Keratinocyte (primary cell): ENCODE measurements around the gene SEPTIN1. TPM values are rescaled to one million over a fixed set of nuclear protein-coding genes. Genes with fewer than 3 reads are reported as not detected.

Experiments
- DNase-seq: peaks from one replicate; pipeline ENCODE4 v3.0.0-alpha.2; 2011; ENCODE audit warnings: low read depth, missing footprints, low spot score
- FAIRE-seq: peaks from 2 replicates; lab custom pipeline; 2011; peaks lifted over from hg19 to GRCh38; lab: Jason Lieb, UNC
- H2AFZ ChIP-seq: 2 replicates; pipeline ENCODE4 v1.6.0; 2012; ENCODE audit warnings: low read length, control low read depth, inconsistent platforms; ENCODE audit not compliant: control insufficient read depth
- H3K27ac ChIP-seq: 2 replicates; pipeline ENCODE4 v1.5.1; 2011; ENCODE audit warnings: low read length; ENCODE audit not compliant: control insufficient read depth, insufficient read depth
- H3K27me3 ChIP-seq: 3 replicates; pipeline ENCODE4 v1.6.0; 2011; ENCODE audit warnings: low read length; ENCODE audit not compliant: control insufficient read depth, insufficient read depth; ENCODE audit errors: extremely low read depth
- H3K36me3 ChIP-seq, 2 experiments: 2 replicates in 1 of 2; 3 replicates in 1 of 2; pipeline ENCODE4 v1.5.1; 2011; ENCODE audit warnings: low read length in 2 of 2, mild to moderate bottlenecking in 1 of 2; ENCODE audit not compliant: control insufficient read depth in 2 of 2, insufficient read depth in 2 of 2; ENCODE audit errors: extremely low read depth in 1 of 2
- H3K4me1 ChIP-seq: 3 replicates; pipeline ENCODE4 v1.5.1; 2011; ENCODE audit warnings: low read length; ENCODE audit not compliant: control insufficient read depth, insufficient read depth; ENCODE audit errors: extremely low read depth
- H3K4me2 ChIP-seq: 3 replicates; pipeline ENCODE4 v1.6.0; 2011; ENCODE audit warnings: low read depth, low read length; ENCODE audit not compliant: control insufficient read depth, insufficient read depth; ENCODE audit errors: extremely low read depth
- H3K4me3 ChIP-seq, 3 experiments: fragments of 200-600 bp in 1 of 3; sonication (generic) in 1 of 3; 2 replicates in 2 of 3; 3 replicates in 1 of 3; pipeline ENCODE4 v1.5.1; 2011 to 2016; ENCODE audit warnings: low read length in 3 of 3, mild to moderate bottlenecking in 3 of 3, control low read depth in 2 of 3, inconsistent platforms in 1 of 3, low read depth in 1 of 3, mixed read lengths in 1 of 3, mixed run types in 1 of 3, moderate library complexity in 1 of 3; ENCODE audit not compliant: control insufficient read depth in 2 of 3, insufficient read depth in 2 of 3; ENCODE audit errors: extremely low read depth in 1 of 3
- H3K79me2 ChIP-seq: 2 replicates; pipeline ENCODE4 v1.6.0; 2012; ENCODE audit warnings: low read length; ENCODE audit not compliant: control insufficient read depth, insufficient read depth
- H3K9ac ChIP-seq: 3 replicates; pipeline ENCODE4 v1.6.0; 2011; ENCODE audit warnings: low read length; ENCODE audit not compliant: control insufficient read depth, insufficient read depth; ENCODE audit errors: extremely low read depth
- H3K9me1 ChIP-seq: 3 replicates; pipeline ENCODE4 v1.6.0; 2011; ENCODE audit warnings: low read length; ENCODE audit not compliant: control insufficient read depth, insufficient read depth; ENCODE audit errors: extremely low read depth
- H3K9me3 ChIP-seq: 2 replicates; pipeline ENCODE4 v1.5.1; 2012; ENCODE audit warnings: low read depth, low read length; ENCODE audit not compliant: control insufficient read depth
- H4K20me1 ChIP-seq: 3 replicates; pipeline ENCODE4 v1.6.0; 2011; ENCODE audit warnings: low read length; ENCODE audit not compliant: control insufficient read depth, insufficient read depth; ENCODE audit errors: extremely low read depth
- EZH2 ChIP-seq: IDR thresholded peaks from one replicate; pipeline ENCODE4 v1.6.1; 2012; ENCODE audit warnings: inconsistent platforms, mild to moderate bottlenecking, low read length, moderate library complexity
- dilution Hi-C: fragments of 300-500 bp; cut with MboI; formaldehyde crosslinking; loops from one replicate; pipeline ENCODE4 v1.7.0; 2020; ENCODE audit warnings: low sequenced_read_pairs; ENCODE audit not compliant: extremely low pct_ligation_motif_present
- polyA plus RNA-seq, 5 experiments: library from polyadenylated mRNA; depleted of rRNA in 3 of 5; stranded (reverse) in 3 of 5; stranded (forward) in 1 of 5; unstranded in 1 of 5; fragments of >200 nt; gene quantifications; 1 replicate in 1 of 5; 2 replicates in 3 of 5; 3 replicates in 1 of 5; pipeline versions ENCODE4 v1.2.1 to v1.2.3, GENCODE V29; 2011 to 2012; ENCODE audit warnings: missing spikeins in 2 of 5, low read depth in 1 of 5, low replicate concordance in 1 of 5
- TF ChIP-seq, protein P1 (sequence below), 3 experiments: IDR thresholded peaks in 1 of 3; conservative IDR thresholded peaks in 1 of 3; optimal IDR thresholded peaks in 1 of 3; 2 replicates in 2 of 3; 3 replicates in 1 of 3; pipeline versions ENCODE3 to v1.5.1; 2011; ENCODE audit warnings: low read length in 3 of 3, mild to moderate bottlenecking in 3 of 3, moderate library complexity in 2 of 3, control low read depth in 1 of 3, inconsistent platforms in 1 of 3; ENCODE audit not compliant: insufficient read depth in 2 of 3; ENCODE audit errors: extremely low read depth in 1 of 3

Gene SEPTIN1
- polyA plus RNA-seq, 1 donor (not counting 4 experiments of a cell fraction or from before 2014, with no cell fraction given), result not detected

DNA sequence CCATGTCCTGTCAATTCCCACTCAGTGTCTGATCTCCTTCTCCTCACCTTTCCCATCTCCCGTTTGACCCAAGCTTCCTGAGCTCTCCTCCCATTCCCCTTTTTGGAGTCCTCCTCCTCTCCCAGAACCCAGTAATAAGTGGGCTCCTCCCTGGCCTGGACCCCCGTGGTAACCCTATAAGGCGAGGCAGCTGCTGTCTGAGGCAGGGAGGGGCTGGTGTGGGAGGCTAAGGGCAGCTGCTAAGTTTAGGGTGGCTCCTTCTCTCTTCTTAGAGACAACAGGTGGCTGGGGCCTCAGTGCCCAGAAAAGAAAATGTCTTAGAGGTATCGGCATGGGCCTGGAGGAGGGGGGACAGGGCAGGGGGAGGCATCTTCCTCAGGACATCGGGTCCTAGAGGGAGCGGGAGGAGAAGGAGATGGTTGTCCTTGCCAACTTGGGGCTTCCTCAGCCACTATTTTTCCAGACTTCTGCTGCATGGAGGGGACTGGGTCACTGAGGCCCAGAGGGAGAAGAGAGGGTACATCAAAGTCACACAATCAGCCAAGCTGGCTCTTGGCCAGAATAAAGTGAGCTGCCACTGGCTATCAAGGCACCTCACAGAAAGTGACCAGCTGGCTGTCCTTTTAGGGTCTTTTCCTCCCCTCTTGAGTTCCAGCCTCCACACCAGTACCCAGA, 10.2 kb downstream of the SEPTIN1 start:
- peak overlapping the region; percentile 78 for H2AFZ ChIP-seq
- no peak for DNase-seq
- H3K27ac ChIP-seq, result no peak overlapping the region

DNA sequence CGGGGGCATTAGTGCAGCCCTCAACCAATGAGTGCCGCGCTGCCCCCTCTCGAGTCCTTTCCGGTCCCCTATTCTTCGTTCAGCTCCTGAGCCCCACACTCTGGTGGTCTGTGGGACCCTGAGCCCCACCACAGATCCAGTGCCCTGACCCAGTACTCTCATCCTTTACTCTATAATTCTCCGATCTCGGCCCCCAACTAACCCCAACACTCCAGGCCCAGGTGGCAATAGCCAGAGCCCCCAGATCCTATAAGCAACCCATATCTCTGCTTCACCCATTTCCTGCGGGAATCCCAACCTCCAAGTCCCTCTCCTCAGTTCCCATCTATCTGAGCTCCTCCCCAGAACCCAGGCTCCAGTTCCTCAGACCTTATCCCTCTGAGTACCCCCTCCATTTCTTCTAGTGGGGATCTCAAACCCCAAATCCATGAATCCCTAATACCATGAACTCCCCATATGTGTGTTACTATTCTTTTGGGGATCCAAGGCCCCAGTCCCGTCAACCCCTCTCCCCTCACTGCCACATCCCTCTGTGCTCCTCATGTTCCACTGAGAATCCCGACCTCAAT, 11.0 kb downstream of the SEPTIN1 start:
- no peak for TF ChIP-seq EZH2
- TF ChIP-seq, protein P1, sequence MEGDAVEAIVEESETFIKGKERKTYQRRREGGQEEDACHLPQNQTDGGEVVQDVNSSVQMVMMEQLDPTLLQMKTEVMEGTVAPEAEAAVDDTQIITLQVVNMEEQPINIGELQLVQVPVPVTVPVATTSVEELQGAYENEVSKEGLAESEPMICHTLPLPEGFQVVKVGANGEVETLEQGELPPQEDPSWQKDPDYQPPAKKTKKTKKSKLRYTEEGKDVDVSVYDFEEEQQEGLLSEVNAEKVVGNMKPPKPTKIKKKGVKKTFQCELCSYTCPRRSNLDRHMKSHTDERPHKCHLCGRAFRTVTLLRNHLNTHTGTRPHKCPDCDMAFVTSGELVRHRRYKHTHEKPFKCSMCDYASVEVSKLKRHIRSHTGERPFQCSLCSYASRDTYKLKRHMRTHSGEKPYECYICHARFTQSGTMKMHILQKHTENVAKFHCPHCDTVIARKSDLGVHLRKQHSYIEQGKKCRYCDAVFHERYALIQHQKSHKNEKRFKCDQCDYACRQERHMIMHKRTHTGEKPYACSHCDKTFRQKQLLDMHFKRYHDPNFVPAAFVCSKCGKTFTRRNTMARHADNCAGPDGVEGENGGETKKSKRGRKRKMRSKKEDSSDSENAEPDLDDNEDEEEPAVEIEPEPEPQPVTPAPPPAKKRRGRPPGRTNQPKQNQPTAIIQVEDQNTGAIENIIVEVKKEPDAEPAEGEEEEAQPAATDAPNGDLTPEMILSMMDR (optimal IDR thresholded peaks at IDR 0.05 in 1 of 3, IDR thresholded peaks at IDR 0.05 in 1 of 3, conservative IDR thresholded peaks at IDR 0.05 in 1 of 3; ENCODE audit: extremely low read depth in 1 of 3, insufficient read depth in 2 of 3, low read length in 3 of 3), result no peak
- peaks cover 3% of the 10 kb centered on the region for H3K9me1 ChIP-seq
- no peaks in the 10 kb centered on the region for H3K27me3 ChIP-seq
- peaks cover 25% of the 10 kb centered on the region for H3K4me1 ChIP-seq
- H3K4me2 ChIP-seq, result peak overlapping the region; percentile 92
- dilution Hi-C loops, result no loop called here
- H2AFZ ChIP-seq, result peak overlapping the region; percentile 78
- H3K27ac ChIP-seq, result peak overlapping the region; percentile 26
- peaks cover 38% of the 10 kb centered on the region for H3K79me2 ChIP-seq
- DNase-seq (no peak), FAIRE-seq (no peak)
- peaks cover 0 to 7% of the 10 kb centered on the region in 2 experiments for H3K36me3 ChIP-seq
- peak overlapping the region; percentile 63 for H3K9ac ChIP-seq
- H3K4me3 ChIP-seq, result peak overlapping the region; percentile 43 to 81 (median 70)
- peaks cover 12% of the 10 kb centered on the region for H4K20me1 ChIP-seq
- H3K9me3 ChIP-seq, result no peaks in the 10 kb centered on the region

More for the DNA sequence above, 10.2 kb downstream of the SEPTIN1 start:
- Histone ChIP-seq H4K20me1 (peaks cover 12% of the 10 kb centered on the region), H3K9ac (no peak overlapping the region), H3K9me1 (peaks cover 3% of the 10 kb centered on the region), H3K4me2 (no peak overlapping the region), H3K36me3 (peaks cover 0 to 2% of the 10 kb centered on the region in 2 experiments), H3K27me3 (no peaks in the 10 kb centered on the region), H3K9me3 (no peaks in the 10 kb centered on the region), H3K79me2 (peaks cover 30% of the 10 kb centered on the region), H3K4me1 (peaks cover 23% of the 10 kb centered on the region), H3K4me3 (no peak overlapping the region)
- no peak for TF ChIP-seq EZH2
- TF ChIP-seq, protein P1 (optimal IDR thresholded peaks at IDR 0.05 in 1 of 3, IDR thresholded peaks at IDR 0.05 in 1 of 3, conservative IDR thresholded peaks at IDR 0.05 in 1 of 3; ENCODE audit: extremely low read depth in 1 of 3, insufficient read depth in 2 of 3, low read length in 3 of 3), result no peak
- dilution Hi-C loops, result no loop called here
- no peak for FAIRE-seq
